Fibroblast of villous mesenchyme (primary cell): ENCODE data around the gene MUTYH. TPM values are rescaled to one million over a fixed set of nuclear protein-coding genes. Genes with fewer than 3 reads are reported as not detected.

Source experiments
- DNase-seq: peaks from one replicate; pipeline ENCODE4 v3.0.0-alpha.2; 2010; ENCODE audit warnings: low read depth
- H3K4me3 ChIP-seq: 2 replicates; pipeline ENCODE4 v1.5.1; 2011; ENCODE audit warnings: low read depth, mild to moderate bottlenecking, low read length
- total RNA-seq: library from RNA; depleted of rRNA; stranded (reverse); fragments of >200 nt; gene quantifications from 2 replicates; pipeline ENCODE4 v1.2.3, GENCODE V29; 2012
- TF ChIP-seq, protein P1 (sequence below): IDR thresholded peaks from 2 replicates; pipeline ENCODE4 v1.5.1; 2012; ENCODE audit warnings: low read depth, mild to moderate bottlenecking, low read length; ENCODE audit not compliant: insufficient read depth

The MUTYH gene
- total RNA-seq, 1 donor = 15.1 TPM

GRCh38 chr1:45344499-45344898, 4.3 kb upstream of the MUTYH start:
- no peak for DNase-seq
- TF ChIP-seq, protein P1, sequence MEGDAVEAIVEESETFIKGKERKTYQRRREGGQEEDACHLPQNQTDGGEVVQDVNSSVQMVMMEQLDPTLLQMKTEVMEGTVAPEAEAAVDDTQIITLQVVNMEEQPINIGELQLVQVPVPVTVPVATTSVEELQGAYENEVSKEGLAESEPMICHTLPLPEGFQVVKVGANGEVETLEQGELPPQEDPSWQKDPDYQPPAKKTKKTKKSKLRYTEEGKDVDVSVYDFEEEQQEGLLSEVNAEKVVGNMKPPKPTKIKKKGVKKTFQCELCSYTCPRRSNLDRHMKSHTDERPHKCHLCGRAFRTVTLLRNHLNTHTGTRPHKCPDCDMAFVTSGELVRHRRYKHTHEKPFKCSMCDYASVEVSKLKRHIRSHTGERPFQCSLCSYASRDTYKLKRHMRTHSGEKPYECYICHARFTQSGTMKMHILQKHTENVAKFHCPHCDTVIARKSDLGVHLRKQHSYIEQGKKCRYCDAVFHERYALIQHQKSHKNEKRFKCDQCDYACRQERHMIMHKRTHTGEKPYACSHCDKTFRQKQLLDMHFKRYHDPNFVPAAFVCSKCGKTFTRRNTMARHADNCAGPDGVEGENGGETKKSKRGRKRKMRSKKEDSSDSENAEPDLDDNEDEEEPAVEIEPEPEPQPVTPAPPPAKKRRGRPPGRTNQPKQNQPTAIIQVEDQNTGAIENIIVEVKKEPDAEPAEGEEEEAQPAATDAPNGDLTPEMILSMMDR = no peak
- no peak overlapping the region for H3K4me3 ChIP-seq

GRCh38 chr1:45340816-45341466, 701 bp upstream of the MUTYH start:
- no peak for DNase-seq
- TF ChIP-seq, protein P1 = no peak
- H3K4me3 ChIP-seq = peak overlapping the region; percentile 93

- DNase-seq = no peak
- no peak overlapping the region for H3K4me3 ChIP-seq
- TF ChIP-seq, protein P1 = no peak
These were observed 2.5 kb downstream of the MUTYH start for GRCh38 chr1:45337630-45338325.

- TF ChIP-seq, protein P1 = no peak
- H3K4me3 ChIP-seq = no peak overlapping the region
- DNase-seq = no peak
These were observed 4.3 kb downstream of the MUTYH start for GRCh38 chr1:45335855-45336324.

DNA sequence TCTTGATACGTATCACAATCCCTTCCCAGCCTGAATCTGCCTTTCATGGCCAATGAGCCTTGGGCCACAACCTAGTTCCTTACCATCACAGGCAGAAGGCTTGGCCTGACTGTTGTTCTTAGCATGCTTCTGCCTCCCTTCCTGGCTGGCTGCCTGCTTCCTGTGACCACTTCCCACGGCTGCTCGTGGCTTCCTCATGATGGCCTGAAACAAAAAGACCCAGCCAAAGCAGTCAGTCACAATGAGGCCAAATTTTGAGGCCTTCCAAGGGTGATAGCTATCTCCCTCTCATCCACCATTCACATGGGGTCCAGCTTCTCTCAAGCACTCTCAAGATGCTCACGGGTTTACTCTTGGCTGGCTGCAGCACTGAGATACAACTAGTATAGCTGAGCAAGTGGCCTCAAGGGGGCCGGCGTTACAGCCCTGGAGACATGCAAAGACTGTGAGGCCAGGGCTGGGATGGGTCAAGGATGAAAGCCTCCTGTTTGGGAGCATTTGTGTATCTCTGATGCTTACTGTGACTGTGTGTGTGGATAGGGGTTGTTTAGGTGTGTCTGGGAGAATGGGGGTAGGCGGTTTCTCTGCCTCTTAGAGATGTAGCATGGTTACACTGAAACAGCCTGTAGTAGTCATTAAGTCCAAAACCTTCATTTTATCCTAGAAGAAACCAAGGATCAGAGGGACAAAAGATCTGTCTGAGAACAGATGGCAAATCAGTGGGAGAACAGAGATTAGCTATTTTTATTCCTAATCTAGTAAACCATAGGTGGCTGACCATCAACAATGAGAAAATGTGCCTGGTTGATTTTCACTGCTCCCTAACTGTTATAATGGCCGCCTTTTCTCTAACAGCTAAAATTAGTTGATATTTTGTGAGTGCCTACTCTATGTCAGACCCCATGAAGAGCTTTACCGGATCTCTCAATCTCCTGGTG, 5.7 kb downstream of the MUTYH start:
- no peak for DNase-seq
- no peak overlapping the region for H3K4me3 ChIP-seq
- TF ChIP-seq, protein P1 = no peak

DNA sequence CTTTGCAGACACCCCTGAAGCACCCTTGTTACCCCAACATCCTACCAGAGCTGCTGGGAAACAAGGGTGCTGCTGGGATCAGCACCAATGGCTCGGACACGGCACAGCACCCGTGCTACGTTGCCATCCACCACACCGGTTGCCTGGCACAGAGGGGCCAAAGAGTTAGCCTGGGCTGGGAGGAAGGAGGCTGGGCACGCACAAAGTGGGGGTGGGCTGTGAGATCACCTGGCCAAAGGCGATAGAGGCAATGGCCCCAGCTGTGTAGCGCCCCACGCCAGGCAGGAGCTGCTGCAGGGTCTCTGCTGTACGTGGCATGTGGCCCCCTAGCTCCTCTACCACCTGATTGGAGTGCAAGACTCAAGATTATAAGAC, 7.9 kb downstream of the MUTYH start:
- TF ChIP-seq, protein P1 = no peak
- DNase-seq = no peak
- H3K4me3 ChIP-seq = no peak overlapping the region
